Retinal pigment epithelial cell (primary cell): ENCODE measurements around the gene SPACA9.

Experiments used
- DNase-seq: peaks from one replicate; pipeline ENCODE4 v3.0.0-alpha.2; 2010; ENCODE audit warnings: low read depth
- H3K4me3 ChIP-seq: 2 replicates; pipeline ENCODE4 v1.5.1; 2011; ENCODE audit warnings: mild to moderate bottlenecking, low read length, control low read depth, moderate library complexity
- TF ChIP-seq, protein P1 (sequence below): conservative IDR thresholded peaks from 2 replicates; pipeline ENCODE4 v1.5.1; 2011; ENCODE audit warnings: low read depth, low read length, control low read depth, inconsistent platforms

Gene SPACA9

DNA sequence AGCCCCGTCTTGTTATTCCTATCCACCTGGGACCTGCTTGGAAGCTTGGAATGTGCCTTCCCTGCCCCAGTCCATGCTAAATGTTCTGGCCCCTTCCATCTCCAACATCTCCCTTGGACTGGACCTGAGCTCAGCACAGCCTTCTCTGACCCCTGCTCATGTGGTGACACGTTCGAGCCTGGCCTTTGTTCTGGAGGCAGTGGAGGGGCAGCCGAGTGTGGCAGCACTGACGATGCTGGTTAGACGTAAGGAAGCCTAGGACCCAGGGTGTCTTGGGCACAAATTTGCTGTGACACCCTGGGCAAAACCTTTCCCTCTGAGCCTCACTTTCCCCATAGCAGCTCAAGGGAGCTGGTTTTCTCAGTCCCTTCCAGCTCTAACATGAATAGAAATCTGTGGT, 3.9 kb downstream of the SPACA9 start:
- no peak overlapping the region for H3K4me3 ChIP-seq
- no peak for DNase-seq
- TF ChIP-seq, protein P1, sequence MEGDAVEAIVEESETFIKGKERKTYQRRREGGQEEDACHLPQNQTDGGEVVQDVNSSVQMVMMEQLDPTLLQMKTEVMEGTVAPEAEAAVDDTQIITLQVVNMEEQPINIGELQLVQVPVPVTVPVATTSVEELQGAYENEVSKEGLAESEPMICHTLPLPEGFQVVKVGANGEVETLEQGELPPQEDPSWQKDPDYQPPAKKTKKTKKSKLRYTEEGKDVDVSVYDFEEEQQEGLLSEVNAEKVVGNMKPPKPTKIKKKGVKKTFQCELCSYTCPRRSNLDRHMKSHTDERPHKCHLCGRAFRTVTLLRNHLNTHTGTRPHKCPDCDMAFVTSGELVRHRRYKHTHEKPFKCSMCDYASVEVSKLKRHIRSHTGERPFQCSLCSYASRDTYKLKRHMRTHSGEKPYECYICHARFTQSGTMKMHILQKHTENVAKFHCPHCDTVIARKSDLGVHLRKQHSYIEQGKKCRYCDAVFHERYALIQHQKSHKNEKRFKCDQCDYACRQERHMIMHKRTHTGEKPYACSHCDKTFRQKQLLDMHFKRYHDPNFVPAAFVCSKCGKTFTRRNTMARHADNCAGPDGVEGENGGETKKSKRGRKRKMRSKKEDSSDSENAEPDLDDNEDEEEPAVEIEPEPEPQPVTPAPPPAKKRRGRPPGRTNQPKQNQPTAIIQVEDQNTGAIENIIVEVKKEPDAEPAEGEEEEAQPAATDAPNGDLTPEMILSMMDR, result no peak

GRCh38 chr9:132883349-132884294, 4.9 kb downstream of the SPACA9 start:
- no peak overlapping the region for H3K4me3 ChIP-seq
- DNase-seq, result no peak
- TF ChIP-seq, protein P1, result no peak

GRCh38 chr9:132885720-132886333, 7.1 kb downstream of the SPACA9 start:
- TF ChIP-seq, protein P1, result no peak
- no peak overlapping the region for H3K4me3 ChIP-seq

GRCh38 chr9:132886334-132886725, 7.6 kb downstream of the SPACA9 start:
- no peak overlapping the region for H3K4me3 ChIP-seq
- DNase-seq, result no peak
- TF ChIP-seq, protein P1, result no peak

More at GRCh38 chr9:132885720-132886333, 7.1 kb downstream of the SPACA9 start:
- no peak for DNase-seq

- DNase-seq, result no peak
- TF ChIP-seq, protein P1, result no peak
Measured at GRCh38 chr9:132887181-132888120, 8.8 kb downstream of the SPACA9 start.

DNA sequence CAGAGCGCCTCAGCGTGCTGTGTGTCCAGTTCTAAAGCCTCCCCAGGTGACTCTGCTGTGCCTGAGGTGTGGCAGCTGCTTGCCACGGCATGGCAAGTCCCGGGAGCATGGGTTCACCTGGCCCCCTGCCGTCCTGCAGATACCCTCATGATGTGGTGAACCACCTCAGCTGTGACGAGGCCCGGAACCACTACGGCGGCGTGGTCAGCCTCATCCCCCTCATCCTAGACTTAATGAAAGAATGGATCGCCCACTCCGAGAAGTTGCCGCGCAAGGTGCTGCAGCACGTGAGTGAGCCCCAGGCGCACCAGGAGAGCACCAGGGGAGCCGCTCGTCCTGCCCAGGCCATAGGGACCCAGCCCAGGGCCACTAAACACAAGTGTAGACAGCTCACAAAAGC, 9.5 kb downstream of the SPACA9 start:
- no peak overlapping the region for H3K4me3 ChIP-seq
- DNase-seq, result no peak
- TF ChIP-seq, protein P1, result no peak

More at GRCh38 chr9:132887181-132888120, 8.8 kb downstream of the SPACA9 start:
- H3K4me3 ChIP-seq, result no peak overlapping the region
